Esophagus muscularis mucosa (tissue), 3 donors: ENCODE results near the gene TGM6.

Source experiments
- CTCF ChIP-seq, 3 experiments: fragments of 200-600 bp in 2 of 3; fragments of 450-650 bp in 1 of 3; sonication (generic) in 2 of 3; IDR thresholded peaks; one replicate each; pipeline ENCODE4 v1.5.1; 2017 to 2019; ENCODE audit warnings: antibody characterized with exemption in 3 of 3, mild to moderate bottlenecking in 2 of 3, moderate library complexity in 1 of 3
- POLR2A ChIP-seq: fragments of 450-650 bp; IDR thresholded peaks from one replicate; pipeline ENCODE4 v1.6.1; 2017; ENCODE audit warnings: antibody characterized with exemption, moderate library complexity, mild to moderate bottlenecking, low read depth

DNA sequence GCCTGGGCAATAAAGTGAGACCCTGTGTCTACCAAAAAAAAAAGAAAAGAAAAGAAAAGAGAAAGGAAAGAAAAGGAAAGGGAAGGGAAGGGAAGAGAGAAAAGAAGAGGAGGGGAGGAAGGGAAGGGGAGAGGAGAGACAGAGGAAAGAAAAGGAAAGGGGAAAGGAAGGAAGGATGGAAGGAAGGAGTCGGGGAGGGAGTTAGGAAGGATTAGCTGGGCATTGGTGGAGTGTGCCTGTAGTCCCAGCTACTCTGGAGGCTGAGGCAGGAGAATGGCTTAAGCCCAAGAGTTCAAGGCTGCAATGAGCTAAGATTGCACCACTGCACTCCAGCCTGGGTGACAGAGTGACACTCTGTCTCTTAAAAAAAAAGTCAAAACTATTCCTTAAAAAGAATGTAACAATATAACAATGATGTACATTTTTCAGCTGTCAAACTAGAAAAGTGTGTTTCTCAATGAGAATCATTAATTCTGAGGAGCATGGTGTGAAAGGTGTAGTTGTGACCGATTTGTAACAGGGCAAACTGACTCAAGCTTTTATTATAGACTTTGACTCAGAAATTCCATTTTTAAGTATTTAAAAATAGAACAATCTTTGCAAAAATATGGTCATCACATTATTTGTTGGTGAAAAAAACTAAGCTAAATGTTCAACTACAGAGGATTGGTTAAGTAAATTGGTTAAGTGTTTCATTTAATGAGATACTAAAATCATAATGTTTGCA lies 75.2 kb downstream of the TGM6 start:
- TF ChIP-seq CTCF (IDR thresholded peaks at IDR 0.05) (no peak), POLR2A (no peak)
